ENCODE results near the gene NDUFB7.

NDUFB7 gene

DNA sequence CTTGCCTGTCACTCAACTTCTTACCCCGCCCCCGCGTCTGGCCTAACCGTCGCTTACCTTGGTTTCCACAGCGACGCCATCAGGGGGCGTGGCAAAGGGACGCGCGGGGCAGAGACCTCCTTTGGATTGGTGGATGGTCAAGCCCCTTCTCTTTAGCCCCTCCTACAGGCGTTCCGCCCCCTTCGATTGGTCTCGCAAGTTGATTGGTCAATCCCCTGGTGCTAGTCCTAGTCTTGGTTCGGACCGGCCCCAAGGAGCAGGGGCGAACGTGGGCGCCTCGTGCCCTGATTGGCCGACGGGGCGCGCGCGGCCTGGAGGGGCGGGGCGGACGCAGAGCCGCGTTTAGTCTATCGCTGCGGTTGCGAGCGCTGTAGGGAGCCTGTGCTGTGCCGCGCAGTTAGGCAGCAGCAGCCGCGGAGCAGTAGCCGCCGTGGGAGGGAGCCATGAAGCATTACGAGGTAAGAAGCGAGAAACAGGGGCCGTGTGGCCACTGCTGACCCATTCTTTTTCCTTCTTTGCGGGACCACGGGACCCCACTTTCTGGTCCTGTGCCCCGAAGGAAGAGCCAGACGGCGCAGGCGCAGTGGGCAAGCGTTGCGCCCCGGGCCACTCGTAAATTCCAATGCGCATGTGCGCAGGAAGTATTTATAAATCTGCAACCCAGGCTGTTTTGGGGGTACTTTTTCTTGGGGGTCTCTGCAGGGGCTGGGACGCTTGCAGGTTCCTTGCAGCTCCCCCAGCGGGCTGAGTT is 42.4 kb downstream of the NDUFB7 start, which contains the start of gene TECR:
Gene TECR, plus strand, starts transcription at position 341 of the 751 bp plus-strand sequence. Its CDS starts 103 bp downstream, at position 444.
- no peaks in the 10 kb centered on the region for H3K9me3 ChIP-seq (ENCODE audit: control insufficient read depth, insufficient read depth, low read depth, low read length)
- H3K4me3 ChIP-seq (ENCODE audit: low read depth, low read length): peak within 1 kb of the TSS; percentile 96
- no peaks in the 10 kb centered on the region for H3K4me1 ChIP-seq (ENCODE audit: control insufficient read depth, insufficient read depth, low read length)
- peak within 1 kb of the TSS; percentile 73 for H3K27ac ChIP-seq (ENCODE audit: extremely low read depth, low read depth, low read length)
- peaks cover 0 to under 1% of the 10 kb centered on the region in 2 experiments; a peak in 2 of 3 replicates for H3K36me3 ChIP-seq (ENCODE audit: control insufficient read depth in 2 of 2, insufficient read depth in 1 of 2, low read length in 2 of 2)
- POLR2A ChIA-PET: interaction anchor here (1.5 kb wide), 2 partner anchors 11 to 43 kb away, joined by 3 to 5 read pairs; partner anchors contain the start of genes DNAJB1 and NDUFB7
- CTCF ChIA-PET: interaction anchor here (1.8 kb wide), 1 partner anchor 25 kb away, joined by 7 read pairs; no protein-coding TSS in a partner anchor
- TF ChIP-seq ZNF600 (tag by site-specific recombination; IDR thresholded peaks at IDR 0.05): peak; percentile 77
- TF ChIP-seq ZNF843 (tag by site-specific recombination; IDR thresholded peaks at IDR 0.05): peak; percentile 73
- TF ChIP-seq, protein P1, sequence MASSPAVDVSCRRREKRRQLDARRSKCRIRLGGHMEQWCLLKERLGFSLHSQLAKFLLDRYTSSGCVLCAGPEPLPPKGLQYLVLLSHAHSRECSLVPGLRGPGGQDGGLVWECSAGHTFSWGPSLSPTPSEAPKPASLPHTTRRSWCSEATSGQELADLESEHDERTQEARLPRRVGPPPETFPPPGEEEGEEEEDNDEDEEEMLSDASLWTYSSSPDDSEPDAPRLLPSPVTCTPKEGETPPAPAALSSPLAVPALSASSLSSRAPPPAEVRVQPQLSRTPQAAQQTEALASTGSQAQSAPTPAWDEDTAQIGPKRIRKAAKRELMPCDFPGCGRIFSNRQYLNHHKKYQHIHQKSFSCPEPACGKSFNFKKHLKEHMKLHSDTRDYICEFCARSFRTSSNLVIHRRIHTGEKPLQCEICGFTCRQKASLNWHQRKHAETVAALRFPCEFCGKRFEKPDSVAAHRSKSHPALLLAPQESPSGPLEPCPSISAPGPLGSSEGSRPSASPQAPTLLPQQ (tag by site-specific recombination; IDR thresholded peaks at IDR 0.05): no peak; the same call in 1 of the 2 replicates
- TF ChIP-seq ZNF155 (tag by site-specific recombination; IDR thresholded peaks at IDR 0.05): no peak
- peak; percentile 63 for TF ChIP-seq ZBTB17 (tag by site-specific recombination; IDR thresholded peaks at IDR 0.05)
- peak; percentile 52 for TF ChIP-seq ZFHX2 (tag by site-specific recombination; conservative IDR thresholded peaks at IDR 0.05)
- peak; percentile 53; the same call in 1 of the 2 replicates for TF ChIP-seq KLF8 (tag by site-specific recombination; IDR thresholded peaks at IDR 0.05)
- TF ChIP-seq ZBTB7A (tag by site-specific recombination; IDR thresholded peaks at IDR 0.05; ENCODE audit: low read depth): 0 out of 2 replicates have a peak, but pooled peaks have one; percentile 19
- TF ChIP-seq ZNF837 (tag by site-specific recombination; IDR thresholded peaks at IDR 0.05): no peak
- peak; percentile 81 for TF ChIP-seq SP7 (tag by site-specific recombination; IDR thresholded peaks at IDR 0.05)
- TF ChIP-seq ZNF16 (tag by site-specific recombination; IDR thresholded peaks at IDR 0.05; ENCODE audit: low read depth): no peak
- TF ChIP-seq ZNF423 (tag by site-specific recombination; IDR thresholded peaks at IDR 0.05): no peak
- TF ChIP-seq, protein P2, sequence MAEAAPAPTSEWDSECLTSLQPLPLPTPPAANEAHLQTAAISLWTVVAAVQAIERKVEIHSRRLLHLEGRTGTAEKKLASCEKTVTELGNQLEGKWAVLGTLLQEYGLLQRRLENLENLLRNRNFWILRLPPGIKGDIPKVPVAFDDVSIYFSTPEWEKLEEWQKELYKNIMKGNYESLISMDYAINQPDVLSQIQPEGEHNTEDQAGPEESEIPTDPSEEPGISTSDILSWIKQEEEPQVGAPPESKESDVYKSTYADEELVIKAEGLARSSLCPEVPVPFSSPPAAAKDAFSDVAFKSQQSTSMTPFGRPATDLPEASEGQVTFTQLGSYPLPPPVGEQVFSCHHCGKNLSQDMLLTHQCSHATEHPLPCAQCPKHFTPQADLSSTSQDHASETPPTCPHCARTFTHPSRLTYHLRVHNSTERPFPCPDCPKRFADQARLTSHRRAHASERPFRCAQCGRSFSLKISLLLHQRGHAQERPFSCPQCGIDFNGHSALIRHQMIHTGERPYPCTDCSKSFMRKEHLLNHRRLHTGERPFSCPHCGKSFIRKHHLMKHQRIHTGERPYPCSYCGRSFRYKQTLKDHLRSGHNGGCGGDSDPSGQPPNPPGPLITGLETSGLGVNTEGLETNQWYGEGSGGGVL (tag by site-specific recombination; IDR thresholded peaks at IDR 0.05): no peak
- TF ChIP-seq ZFP69B (tag by site-specific recombination; IDR thresholded peaks at IDR 0.05): peak; percentile 38; the same call in 1 of the 2 replicates
- peak; percentile 47; the same call in 1 of the 2 replicates for TF ChIP-seq ZNF610 (tag by site-specific recombination; IDR thresholded peaks at IDR 0.05; ENCODE audit: borderline replicate concordance)
- TF ChIP-seq ZSCAN30 (tag by site-specific recombination; IDR thresholded peaks at IDR 0.05): peak; percentile 78; the same call in 1 of the 2 replicates
- TF ChIP-seq ZNF626 (tag by site-specific recombination; IDR thresholded peaks at IDR 0.05): no peak
- no peak for TF ChIP-seq ZNF677 (tag by site-specific recombination; IDR thresholded peaks at IDR 0.05)
- peak; percentile 79; the same call in 1 of the 2 replicates for TF ChIP-seq KLF9 (tag by site-specific recombination; IDR thresholded peaks at IDR 0.05; ENCODE audit: low read depth)
- peak; percentile 70; the same call in 1 of the 2 replicates for TF ChIP-seq ZNF76 (tag by site-specific recombination; IDR thresholded peaks at IDR 0.05; ENCODE audit: borderline replicate concordance, low read depth)
- TF ChIP-seq KLF10 (tag by site-specific recombination; IDR thresholded peaks at IDR 0.05): peak; percentile 47; the same call in 1 of the 2 replicates
- TF ChIP-seq ZSCAN16 (tag by site-specific recombination; IDR thresholded peaks at IDR 0.05): no peak
- TF ChIP-seq, protein P3, sequence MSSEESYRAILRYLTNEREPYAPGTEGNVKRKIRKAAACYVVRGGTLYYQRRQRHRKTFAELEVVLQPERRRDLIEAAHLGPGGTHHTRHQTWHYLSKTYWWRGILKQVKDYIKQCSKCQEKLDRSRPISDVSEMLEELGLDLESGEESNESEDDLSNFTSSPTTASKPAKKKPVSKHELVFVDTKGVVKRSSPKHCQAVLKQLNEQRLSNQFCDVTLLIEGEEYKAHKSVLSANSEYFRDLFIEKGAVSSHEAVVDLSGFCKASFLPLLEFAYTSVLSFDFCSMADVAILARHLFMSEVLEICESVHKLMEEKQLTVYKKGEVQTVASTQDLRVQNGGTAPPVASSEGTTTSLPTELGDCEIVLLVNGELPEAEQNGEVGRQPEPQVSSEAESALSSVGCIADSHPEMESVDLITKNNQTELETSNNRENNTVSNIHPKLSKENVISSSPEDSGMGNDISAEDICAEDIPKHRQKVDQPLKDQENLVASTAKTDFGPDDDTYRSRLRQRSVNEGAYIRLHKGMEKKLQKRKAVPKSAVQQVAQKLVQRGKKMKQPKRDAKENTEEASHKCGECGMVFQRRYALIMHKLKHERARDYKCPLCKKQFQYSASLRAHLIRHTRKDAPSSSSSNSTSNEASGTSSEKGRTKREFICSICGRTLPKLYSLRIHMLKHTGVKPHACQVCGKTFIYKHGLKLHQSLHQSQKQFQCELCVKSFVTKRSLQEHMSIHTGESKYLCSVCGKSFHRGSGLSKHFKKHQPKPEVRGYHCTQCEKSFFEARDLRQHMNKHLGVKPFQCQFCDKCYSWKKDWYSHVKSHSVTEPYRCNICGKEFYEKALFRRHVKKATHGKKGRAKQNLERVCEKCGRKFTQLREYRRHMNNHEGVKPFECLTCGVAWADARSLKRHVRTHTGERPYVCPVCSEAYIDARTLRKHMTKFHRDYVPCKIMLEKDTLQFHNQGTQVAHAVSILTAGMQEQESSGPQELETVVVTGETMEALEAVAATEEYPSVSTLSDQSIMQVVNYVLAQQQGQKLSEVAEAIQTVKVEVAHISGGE (tag by site-specific recombination; conservative IDR thresholded peaks at IDR 0.05; ENCODE audit: low read depth): no peak
- TF ChIP-seq KLF7 (tag by site-specific recombination; IDR thresholded peaks at IDR 0.05; ENCODE audit: borderline replicate concordance): no peak
- TF ChIP-seq, protein P4, sequence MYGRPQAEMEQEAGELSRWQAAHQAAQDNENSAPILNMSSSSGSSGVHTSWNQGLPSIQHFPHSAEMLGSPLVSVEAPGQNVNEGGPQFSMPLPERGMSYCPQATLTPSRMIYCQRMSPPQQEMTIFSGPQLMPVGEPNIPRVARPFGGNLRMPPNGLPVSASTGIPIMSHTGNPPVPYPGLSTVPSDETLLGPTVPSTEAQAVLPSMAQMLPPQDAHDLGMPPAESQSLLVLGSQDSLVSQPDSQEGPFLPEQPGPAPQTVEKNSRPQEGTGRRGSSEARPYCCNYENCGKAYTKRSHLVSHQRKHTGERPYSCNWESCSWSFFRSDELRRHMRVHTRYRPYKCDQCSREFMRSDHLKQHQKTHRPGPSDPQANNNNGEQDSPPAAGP (tag by site-specific recombination; IDR thresholded peaks at IDR 0.05): peak; percentile 73
- TF ChIP-seq ZNF561 (tag by site-specific recombination; IDR thresholded peaks at IDR 0.05; ENCODE audit: borderline replicate concordance): peak; percentile 90
- TF ChIP-seq, protein P5, sequence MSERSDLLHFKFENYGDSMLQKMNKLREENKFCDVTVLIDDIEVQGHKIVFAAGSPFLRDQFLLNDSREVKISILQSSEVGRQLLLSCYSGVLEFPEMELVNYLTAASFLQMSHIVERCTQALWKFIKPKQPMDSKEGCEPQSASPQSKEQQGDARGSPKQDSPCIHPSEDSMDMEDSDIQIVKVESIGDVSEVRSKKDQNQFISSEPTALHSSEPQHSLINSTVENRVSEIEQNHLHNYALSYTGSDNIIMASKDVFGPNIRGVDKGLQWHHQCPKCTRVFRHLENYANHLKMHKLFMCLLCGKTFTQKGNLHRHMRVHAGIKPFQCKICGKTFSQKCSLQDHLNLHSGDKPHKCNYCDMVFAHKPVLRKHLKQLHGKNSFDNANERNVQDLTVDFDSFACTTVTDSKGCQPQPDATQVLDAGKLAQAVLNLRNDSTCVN (tag by site-specific recombination; optimal IDR thresholded peaks at IDR 0.05): peak; percentile 93
- TF ChIP-seq SP3 (tag by site-specific recombination; IDR thresholded peaks at IDR 0.05): peak; percentile 92
- no peak for TF ChIP-seq ZNF10 (tag by site-specific recombination; IDR thresholded peaks at IDR 0.05)

All from HEK293 (cell line).